ENCODE measurements around the gene SEC22C.
"Not testable (repeated sequence)": the region's sequence is repeated elsewhere in the genome, so short reads cannot be mapped to it uniquely, and the experiment has no call there.

GRCh38 chr3:42597098-42597497 is 15.3 kb upstream of the SEC22C start:
- TF ChIP-seq SUZ12 (IDR thresholded peaks at IDR 0.05; ENCODE audit: extremely low read depth, insufficient read depth, insufficient read length); YY1 (IDR thresholded peaks at IDR 0.05; ENCODE audit: insufficient read depth, insufficient read length); ZNF274 (IDR thresholded peaks at IDR 0.05; ENCODE audit: low read depth, low read length): not testable (repeated sequence)
